AG08396 (cell line): ENCODE results near the gene GBP6.
"Not testable (repeated sequence)": the region's sequence is repeated elsewhere in the genome, so short reads cannot be mapped to it uniquely, and the experiment has no call there.

Experiments
- DNase-seq: peaks from one replicate; pipeline ENCODE4 v3.0.0; 2012; ENCODE audit warnings: low spot score, mixed read lengths

GBP6 gene

DNA sequence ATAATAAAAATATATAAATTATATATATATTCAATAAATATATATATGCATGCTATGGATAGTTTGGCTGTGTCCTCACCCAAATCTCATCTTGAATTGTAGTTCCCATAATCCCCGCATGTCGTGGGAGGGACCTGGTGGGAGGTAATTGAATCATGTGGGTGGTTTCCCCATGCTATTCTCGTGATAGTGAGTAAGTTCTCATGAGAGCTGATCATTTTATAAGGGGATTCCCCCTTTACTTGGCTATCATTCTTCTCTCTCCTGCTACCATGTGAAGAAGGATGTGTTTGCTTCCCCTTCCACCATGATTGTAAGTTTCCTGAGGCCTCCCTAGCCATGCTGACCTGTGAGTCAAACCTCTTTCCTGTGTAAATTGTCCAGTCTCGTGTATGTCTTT is 10.0 kb downstream of the GBP6 start:
- not testable (repeated sequence) for DNase-seq

DNA sequence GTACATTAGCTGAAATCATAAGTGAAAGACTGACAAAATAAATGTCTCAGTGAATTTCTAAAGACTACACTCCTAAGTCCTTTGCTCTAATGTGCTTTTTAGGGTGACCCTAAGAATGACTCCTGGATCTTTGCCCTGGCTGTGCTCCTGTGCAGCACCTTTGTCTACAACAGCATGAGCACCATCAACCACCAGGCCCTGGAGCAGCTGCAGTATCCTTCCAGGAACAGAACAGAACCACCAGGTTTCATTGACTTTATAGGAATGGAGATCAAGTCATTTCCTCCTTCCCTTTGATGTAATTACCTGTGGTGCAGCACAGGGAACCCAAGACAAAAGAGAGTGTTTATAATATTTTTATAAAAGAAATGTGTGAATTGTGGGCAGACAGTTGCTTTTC is 14.1 kb downstream of the GBP6 start:
- DNase-seq = no peak

DNA sequence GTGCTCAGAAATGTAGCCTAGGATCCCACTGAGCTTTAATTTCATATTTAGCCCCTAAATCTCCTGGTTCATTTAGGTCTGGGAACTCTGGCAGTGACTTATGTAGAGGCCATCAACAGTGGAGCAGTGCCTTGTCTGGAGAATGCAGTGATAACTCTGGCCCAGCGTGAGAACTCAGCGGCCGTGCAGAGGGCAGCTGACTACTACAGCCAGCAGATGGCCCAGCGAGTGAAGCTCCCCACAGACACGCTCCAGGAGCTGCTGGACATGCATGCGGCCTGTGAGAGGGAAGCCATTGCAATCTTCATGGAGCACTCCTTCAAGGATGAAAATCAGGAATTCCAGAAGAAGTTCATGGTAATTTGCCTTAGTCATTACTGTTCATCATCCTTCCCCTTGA is 17.8 kb downstream of the GBP6 start:
- no peak for DNase-seq

DNA sequence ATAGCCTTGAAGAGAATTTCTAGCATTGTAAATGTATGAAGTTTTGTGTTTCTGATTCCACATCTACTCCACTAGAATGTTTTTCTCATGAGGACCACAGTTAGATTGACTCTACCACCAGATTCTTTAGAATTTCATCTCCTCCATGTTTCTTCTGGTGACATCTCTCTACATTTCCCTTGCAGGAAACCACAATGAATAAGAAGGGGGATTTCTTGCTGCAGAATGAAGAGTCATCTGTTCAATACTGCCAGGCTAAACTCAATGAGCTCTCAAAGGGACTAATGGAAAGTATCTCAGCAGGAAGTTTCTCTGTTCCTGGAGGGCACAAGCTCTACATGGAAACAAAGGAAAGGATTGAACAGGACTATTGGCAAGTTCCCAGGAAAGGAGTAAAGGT is 18.6 kb downstream of the GBP6 start:
- DNase-seq = no peak

DNA sequence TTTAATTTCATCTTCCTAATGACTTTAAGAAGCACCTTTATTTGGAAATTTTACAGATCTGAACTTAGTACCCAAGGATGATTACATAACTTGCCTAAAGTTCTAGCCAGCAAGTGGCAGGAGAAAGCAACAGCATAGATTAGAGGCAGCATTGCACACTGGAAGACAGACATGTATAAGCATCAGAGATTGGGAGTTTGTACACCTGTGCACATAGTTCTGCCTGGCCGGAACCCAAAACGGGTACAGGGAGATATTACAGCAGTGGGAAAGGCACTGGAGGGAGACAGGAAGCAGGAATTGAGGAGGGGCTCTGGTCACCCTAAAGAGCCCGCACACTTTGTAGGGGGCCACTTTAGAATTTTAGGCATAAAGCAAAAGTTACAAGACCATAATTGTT is 19.3 kb downstream of the GBP6 start:
- no peak for DNase-seq

DNA sequence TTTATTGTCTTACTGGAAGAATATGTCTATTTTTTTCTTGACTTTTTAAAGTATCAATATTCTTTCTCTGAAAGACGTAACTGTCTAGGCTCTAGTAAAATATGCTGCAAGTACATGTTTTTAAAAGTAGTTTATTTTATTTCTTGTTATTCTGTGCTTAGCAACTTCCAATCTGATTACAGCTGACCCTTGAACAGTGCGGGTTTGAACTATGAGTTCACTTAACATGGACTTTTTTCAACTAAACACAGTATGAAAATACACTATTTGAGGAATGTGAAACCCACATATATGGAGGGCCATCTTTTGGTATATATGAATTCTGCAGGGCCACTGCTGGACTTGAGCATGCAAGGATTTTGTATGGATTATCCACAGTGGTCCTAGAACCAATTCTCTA is 26.8 kb downstream of the GBP6 start:
- DNase-seq = no peak

DNA sequence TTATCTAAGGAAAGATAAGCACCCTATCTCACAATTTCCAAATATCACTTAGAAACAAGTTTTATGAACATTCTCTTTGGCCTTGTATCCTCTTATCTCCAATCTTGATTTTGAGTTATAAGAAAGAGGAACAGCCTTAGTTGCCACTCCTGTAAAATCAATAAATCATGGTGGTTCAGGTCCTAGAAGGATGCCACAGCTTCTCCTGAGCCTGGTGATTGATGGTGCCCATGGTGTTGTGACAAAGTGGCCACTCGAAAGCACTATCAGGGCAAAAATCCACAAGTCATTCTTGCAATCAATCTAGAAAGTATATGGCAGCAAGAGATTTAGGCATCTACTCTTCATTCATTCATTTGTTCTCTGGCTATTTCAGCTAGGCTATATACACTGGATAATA is 27.8 kb downstream of the GBP6 start:
- DNase-seq = no peak

DNA sequence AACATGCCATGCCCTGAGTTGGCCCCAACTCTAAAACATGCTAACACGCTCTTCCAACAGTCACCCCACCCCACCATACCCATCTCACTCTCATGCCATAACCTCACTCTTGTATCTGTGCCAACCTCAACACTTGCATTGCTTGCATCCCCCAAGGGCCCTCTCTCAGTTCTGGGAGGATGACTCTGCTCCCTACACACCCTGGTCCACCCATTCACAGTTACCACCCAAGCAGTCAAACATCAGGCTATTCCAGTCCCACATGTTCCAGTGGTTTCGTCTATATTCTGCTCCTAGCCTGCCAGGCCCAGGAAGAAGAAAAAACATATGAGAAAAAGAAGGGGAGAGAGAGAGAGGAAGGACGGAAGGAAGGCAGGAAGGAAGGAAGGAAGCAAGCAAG is 31.0 kb downstream of the GBP6 start:
- no peak for DNase-seq

DNA sequence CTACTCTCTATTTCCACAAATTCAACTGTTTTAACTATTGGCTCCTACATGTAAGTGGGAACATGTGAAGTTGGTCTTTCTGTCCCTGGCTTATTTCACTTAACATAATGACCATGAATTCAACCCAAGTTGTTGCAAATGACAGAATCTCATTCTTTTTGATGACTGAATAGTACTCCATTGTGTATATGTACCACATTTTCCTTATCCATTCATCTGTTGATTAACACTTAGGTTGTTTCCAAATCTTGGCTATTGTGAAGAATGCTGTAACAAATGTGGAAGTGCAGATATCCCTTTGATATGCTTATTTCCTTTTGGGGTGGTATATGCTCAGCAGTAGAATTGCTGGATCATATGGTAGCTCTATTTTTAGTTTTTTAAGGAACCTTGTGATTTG is 33.0 kb downstream of the GBP6 start:
- no peak for DNase-seq

DNA sequence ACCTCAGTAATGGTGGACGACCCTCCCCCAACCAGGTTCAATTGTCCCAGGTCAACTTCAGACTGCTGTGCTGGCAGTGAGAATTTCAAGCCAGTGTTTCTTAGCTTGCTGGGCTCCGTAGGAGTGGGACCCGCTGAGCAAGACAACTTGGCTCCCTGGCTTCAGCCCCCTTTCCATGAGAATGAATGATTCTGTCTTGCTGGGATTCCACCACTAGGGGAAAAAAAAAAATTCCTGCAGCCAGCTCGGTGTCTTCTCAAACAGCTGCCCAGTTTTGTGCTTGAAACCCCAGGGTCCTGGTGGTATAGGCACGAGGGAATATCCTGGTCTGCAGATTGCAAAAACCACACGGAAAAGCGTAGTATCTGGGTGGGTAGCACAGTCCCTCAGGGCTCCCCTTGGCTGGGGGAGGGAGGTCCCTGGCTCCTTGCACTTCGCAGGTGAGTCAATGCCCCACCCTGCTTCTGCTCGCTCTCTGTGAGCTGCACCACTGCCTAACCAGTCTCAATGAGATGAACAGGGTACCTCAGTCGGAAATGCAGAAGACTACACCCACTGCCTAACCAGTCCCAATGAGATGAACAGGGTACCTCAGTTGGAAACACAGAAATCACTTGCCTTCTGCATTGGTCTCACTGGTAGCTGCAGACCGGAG is 41.5 kb downstream of the GBP6 start:
- no peak for DNase-seq

DNA sequence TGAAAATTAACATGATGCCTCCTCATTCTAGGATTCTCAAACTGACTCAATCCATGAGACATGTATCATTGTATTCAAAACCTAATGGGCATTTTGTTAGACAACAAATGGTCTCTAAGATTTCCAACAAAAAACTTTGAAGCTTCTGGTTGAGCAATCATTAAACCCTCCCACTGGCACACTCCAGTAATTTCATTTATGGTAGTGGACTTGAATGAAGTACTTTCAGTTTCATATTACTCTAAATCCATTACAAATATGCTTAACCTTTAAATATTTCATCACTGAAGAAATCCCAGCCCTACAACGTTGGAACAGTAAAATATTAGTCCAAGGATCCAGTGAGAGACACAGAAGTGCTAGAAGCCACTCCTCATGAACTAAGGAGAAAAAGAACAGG is 43.5 kb downstream of the GBP6 start:
- peak; percentile 5 for DNase-seq

DNA sequence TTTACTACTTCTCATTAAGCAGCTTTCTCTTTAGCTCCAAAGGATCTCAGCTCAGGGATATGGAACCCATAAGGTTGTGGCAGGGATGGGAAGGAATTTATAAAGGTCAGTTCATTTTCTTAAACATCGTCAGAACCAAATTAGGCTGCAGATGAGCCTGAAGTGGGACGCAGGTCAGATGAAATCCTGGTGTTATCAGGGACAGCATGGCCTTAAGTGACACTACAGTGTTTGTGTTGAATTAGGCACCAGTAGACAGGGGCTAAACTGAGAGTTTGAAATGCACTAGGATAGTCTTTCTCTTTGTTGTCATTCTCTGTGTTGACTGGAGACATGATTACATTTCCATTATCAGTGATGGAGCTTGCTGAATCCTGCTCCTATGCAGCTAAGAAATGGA is 43.9 kb downstream of the GBP6 start:
- DNase-seq = not testable (repeated sequence)

DNA sequence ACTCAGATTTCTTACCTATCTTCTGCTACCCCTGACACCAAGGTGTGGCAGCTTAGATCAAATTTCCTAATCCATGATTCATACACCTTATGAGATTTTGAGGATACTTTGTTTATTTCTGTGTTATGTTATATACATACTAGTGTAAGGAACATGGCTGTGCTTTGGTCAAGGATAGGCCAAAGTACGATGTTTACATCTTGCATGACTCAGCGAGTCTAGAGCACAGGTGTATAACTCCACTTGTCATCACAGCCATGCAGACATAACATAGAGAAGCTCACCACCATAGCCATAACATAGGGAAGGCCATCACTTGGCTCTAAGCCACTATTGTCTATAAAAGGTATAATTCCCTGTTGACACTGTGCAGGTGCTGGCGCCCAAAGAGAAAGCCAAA is 61.2 kb downstream of the GBP6 start:
- DNase-seq = no peak

DNA sequence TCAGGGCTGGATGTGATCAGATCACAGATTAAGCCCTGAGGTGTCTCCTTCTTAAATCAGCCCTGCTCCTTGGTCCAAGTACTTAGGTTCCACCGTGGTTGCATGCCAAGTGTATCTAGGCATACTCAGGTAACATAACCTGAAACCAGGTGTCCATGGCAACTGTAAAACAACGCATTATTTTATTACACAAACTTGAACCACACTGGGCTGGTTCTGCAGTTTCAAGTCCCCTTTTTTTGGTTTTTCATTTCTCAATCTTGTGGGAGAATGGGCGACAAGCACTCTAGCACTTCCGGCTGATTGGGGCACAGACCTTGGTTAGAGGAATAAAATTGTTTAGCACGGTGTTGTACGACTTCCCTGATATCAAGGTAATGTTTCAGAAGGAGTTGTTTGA is 65.2 kb downstream of the GBP6 start:
- no peak for DNase-seq

DNA sequence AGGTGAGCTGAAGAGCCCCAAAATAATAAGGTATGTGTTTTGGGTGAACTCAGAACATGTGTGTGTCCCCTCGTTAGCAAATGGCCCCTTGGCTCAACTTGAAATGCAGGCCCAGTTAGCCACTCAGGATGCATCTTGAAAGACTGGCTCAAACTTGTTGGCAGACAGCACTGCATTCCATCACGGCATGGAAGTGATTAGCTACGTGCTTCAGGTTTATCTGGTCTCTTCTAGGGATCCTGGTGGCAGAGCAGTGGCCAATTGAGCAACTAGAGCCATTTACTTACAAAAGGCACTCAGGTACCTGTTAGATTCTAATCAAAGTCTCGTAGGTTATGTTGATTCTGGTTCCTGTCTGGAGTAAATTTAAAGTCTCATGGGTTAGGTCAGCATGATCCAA is 65.8 kb downstream of the GBP6 start:
- not testable (repeated sequence) for DNase-seq

DNA sequence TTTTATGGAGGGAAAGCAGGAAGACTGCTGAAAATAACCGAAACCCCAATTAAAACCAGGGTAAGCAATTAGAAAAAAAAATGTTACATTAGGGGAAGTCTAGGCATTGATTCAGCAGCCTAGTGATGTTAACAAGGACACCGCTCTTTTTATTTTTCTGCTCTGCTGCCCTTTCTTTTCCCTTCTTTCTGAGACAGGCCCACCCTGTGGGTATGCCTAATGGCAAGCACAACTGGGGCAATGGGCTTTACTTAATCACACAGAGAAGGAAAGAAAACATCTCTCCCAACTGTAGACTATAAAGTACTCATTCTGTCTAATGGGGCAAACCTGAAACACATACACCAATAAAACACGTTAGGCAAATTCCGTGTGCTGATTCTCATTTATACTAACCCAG is 69.6 kb downstream of the GBP6 start:
- DNase-seq = no peak

DNA sequence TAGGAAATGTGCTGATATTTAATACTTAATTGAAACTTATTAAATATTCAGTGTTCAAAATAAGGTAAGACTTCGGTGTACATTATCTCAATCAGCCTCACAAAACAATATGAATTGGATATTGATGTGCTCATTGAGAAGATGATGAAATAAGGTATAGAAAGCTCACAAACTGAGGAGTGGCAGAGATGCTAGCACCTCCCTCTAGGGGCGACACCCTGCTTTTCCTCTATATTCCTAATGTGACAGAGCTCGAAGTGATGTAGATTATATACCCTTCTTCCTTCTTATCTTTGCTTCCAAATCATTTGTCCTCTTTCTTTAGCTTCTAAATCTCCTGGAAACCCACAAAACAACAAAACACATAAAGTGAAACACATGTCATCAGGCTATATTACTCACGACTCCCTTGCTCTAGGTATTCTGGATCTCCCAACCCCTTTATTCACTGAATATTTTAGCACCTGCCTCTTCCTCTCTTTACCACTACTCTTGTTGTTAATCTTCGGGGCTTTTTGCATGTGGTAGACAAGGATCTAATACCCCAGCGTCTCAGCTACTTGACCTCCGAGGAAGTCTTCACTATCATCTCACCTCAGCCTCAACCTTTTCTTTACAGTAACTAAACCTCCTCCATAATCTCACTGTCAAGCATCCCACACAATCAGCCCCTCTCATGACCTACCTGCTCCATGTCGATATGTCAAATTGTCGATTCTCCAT is 70.4 kb downstream of the GBP6 start:
- not testable (repeated sequence) for DNase-seq
